GM18517 (cell line): ENCODE results near the gene EEFSEC.

Experiments
- ATAC-seq: cut with Tn5 transposase; IDR thresholded peaks from one replicate; pipeline ENCODE4 v1.9.1; 2021; ENCODE audit warnings: mild to moderate bottlenecking, moderate library complexity; ENCODE audit not compliant: unreplicated experiment

The EEFSEC gene

DNA sequence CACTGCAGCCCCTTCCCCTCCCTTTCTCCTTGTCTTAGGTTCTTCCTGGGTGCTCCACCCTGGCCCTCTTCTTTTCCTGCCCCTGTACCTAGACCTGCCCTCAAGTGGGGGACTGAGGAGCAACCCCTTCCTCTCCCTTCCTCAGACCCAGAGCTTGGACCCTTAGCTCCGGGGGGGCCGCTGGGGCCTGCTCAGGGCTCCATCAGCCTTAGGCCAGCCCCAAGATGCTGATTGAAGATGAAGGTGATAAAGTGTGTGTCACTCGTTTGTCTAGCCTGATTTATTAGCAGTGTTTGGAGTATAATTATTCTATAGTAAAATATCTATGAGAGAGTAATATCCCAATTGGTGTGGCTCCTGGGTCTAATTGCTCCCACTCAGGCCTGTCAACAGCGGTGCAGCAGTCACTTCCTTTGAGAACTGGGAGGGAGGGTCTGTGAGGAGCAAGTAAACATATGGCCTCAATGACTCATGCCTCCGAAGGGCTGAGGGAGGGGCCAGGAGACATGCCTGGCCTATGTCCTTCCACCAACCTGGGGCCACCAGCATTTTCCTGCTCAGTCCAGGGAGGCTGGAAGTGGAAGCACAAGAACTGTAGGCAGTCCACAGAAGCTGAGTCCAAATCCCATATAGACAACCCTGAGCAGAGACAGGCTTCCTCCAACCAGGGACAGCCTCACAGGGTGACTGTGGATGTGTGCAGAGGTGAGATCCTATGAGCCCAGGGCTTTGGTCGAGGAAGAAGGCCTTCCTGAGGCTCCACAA is 190.2 kb downstream of the EEFSEC start:
- ATAC-seq, result no peak

- ATAC-seq, result no peak
Measured at GRCh38 chr3:128344052-128344735, 190.9 kb downstream of the EEFSEC start.

- ATAC-seq, result no peak
Measured at GRCh38 chr3:128345196-128345595, 191.9 kb downstream of the EEFSEC start.

GRCh38 chr3:128346562-128346961 is 193.3 kb downstream of the EEFSEC start:
- no peak for ATAC-seq

- no peak for ATAC-seq
Measured at GRCh38 chr3:128347282-128347681, 194.0 kb downstream of the EEFSEC start.

DNA sequence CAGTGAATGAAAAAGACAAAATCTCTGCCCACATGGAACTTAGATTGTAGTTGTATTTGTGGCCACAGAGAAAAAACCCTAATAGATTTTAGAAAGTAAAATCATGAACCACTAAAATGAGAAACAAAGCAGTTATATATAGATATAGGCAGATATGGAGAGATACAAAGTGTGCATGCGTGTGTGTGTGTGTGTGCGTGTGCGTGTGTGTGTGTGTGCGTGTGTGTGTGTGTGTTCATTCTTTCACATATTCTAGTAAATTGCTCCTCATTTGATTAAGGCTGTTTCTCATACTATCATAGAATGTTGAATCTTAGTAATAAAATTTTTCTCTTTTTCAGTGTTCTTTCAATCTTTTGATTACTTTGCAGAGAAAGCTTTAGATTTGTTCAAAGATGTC is 194.8 kb downstream of the EEFSEC start:
- no peak for ATAC-seq

- ATAC-seq, result no peak
Measured at GRCh38 chr3:128348805-128349531, 195.7 kb downstream of the EEFSEC start.

- no peak for ATAC-seq
Measured at GRCh38 chr3:128349963-128350599, 196.8 kb downstream of the EEFSEC start.

DNA sequence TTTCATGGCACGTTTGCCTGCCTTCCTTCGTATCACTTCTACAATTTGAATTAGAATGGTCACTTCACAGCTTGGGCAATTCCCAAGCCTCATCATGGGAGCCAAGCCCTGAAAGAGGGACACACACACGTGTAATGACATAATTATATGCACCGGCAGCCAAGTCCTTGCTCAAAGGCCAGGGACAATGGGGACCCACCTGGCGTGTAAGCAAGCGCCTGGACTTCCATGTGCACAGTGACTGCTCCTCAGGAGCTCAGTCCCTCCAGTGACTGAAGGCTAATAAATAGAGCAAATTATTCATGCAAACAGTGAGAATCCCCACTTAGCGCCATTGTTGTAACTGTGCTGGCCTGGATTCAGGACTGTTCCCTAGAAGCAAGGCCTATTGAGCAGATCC is 198.3 kb downstream of the EEFSEC start:
- ATAC-seq, result no peak

GRCh38 chr3:128352326-128352725 is 199.0 kb downstream of the EEFSEC start:
- ATAC-seq, result no peak

DNA sequence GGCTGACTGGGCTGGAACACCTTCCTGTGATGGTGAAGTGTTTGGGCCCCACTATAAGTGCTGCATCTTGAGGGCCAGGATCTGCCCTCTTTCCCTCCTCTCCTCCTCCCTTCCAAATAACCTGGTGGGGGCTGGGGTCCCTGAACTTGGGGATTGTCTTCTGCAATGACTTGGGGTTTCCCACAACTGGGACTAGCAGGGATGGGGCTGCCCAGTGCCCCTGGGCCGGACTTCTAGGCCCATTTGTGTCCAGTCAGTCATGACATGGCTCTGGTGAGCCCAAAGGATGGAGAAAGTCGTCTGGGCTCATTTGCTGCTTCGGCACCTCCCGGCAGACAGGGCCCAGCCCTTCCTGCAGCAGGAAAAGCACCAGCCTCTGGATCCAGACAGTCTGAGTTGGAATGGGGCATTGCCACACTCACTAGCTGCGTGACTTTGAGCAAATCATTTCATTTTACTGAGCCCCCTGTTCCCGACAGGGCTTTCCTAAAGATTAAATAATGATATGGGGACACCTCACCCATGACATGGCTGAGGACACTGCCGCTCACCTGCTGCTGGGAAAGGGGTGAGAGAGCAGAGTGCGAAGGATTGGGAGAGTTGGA is 200.2 kb downstream of the EEFSEC start:
- no peak for ATAC-seq

DNA sequence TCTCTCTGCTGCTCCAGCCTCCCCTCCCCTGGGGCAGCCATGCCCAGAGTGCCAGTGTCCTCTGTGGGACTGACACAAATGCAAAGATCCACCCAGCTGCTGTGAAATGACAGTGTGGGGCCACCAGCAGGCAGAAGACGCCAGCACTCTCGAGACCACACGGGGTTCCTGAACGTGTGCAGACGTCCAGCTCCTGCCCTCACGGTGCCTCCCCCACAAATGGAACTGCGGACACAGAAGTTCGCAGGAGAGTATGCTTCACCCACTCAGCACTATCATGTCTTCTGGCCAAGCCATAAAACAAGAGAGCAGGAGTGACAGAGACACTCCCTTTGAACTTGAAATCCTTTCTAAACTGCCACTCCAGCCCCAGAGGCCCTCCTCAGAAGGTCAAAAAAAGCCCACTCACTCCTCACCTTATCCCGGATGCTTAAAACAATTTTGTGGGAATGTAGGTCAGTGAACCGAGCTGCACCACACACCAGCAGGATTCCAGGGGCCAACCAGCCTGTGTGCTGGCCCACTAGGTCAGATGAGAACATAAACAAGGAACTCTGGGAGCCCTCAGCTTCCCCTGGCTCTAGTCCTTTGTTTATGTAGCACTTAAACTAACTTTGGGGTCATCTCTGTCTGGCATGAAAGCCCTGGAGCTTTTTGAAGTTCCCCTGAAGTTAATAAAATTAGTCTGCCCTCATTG is 200.9 kb downstream of the EEFSEC start:
- no peak for ATAC-seq

- ATAC-seq, result no peak
Measured at GRCh38 chr3:128354788-128355542, 201.7 kb downstream of the EEFSEC start.

- ATAC-seq, result no peak
Measured at GRCh38 chr3:128355543-128355919, 202.2 kb downstream of the EEFSEC start.

DNA sequence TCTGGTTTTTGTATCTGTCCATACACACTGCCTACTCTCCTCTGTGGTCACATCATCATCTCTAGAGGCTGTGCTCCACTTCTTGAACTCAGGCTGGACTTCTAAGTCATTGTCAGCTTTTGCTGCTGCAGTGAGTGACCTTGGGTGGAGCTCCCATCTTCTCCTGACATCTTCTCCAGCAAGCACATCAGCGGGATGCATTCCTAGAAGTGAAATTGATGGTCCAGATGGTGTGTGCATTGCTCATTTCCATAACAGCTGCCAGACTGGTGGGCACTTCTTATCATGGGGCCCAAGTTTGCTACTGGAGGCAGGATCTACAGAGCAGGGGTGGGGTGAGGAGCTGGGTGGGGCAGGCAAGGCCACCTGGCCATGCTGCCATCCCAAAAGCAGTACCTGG is 203.5 kb downstream of the EEFSEC start:
- no peak for ATAC-seq

- no peak for ATAC-seq
Measured at GRCh38 chr3:128357538-128357937, 204.3 kb downstream of the EEFSEC start.

- no peak for ATAC-seq
Measured at GRCh38 chr3:128358156-128358895, 205.0 kb downstream of the EEFSEC start.

GRCh38 chr3:128359060-128359664 is 205.9 kb downstream of the EEFSEC start:
- no peak for ATAC-seq
